OCI-LY1 (cell line): ENCODE measurements around the gene GRPEL2.

Source experiments
- H2AFZ ChIP-seq: fragments of 200-600 bp; sonication (generic), shearing (Covaris generic); 2 replicates; pipeline ENCODE4 v1.6.0; 2014; ENCODE audit warnings: antibody characterized with exemption, mild to moderate bottlenecking, low read length
- H3F3A ChIP-seq: fragments of 200-600 bp; sonication (generic), shearing (Covaris generic); 2 replicates; pipeline ENCODE4 v1.6.0; 2014; ENCODE audit warnings: mild to moderate bottlenecking, antibody characterized with exemption, low read length, moderate library complexity; ENCODE audit not compliant: insufficient read depth
- H3K27ac ChIP-seq: fragments of 200-600 bp; sonication (generic); 2 replicates; pipeline ENCODE4 v1.5.1; 2014; ENCODE audit warnings: low read length, mixed run types, mild to moderate bottlenecking, low read depth; ENCODE audit not compliant: poor library complexity, severe bottlenecking
- H3K27me3 ChIP-seq: fragments of 200-600 bp; sonication (generic); 2 replicates; pipeline ENCODE4 v1.6.0; 2014; ENCODE audit warnings: antibody characterized with exemption, mild to moderate bottlenecking, low read length, moderate library complexity; ENCODE audit not compliant: insufficient read depth
- H3K36me3 ChIP-seq: fragments of 200-600 bp; sonication (generic); 2 replicates; pipeline ENCODE4 v1.6.1; 2014; ENCODE audit warnings: mild to moderate bottlenecking, antibody characterized with exemption, low read length, moderate library complexity, mixed read lengths; ENCODE audit not compliant: insufficient read depth
- H3K4me1 ChIP-seq: fragments of 200-600 bp; sonication (generic); 2 replicates; pipeline ENCODE4 v1.5.1; 2014; ENCODE audit warnings: mild to moderate bottlenecking, low read length, moderate library complexity; ENCODE audit not compliant: insufficient read depth, severe bottlenecking
- H3K4me2 ChIP-seq: fragments of 200-600 bp; sonication (generic), shearing (Covaris generic); 2 replicates; pipeline ENCODE4 v1.6.1; 2014; ENCODE audit warnings: low read length
- H3K4me3 ChIP-seq: fragments of 200-600 bp; sonication (generic); 2 replicates; pipeline ENCODE4 v1.5.1; 2014; ENCODE audit warnings: low read length, low read depth, mild to moderate bottlenecking, mixed read lengths; ENCODE audit not compliant: poor library complexity, severe bottlenecking
- H3K79me2 ChIP-seq: fragments of 200-600 bp; shearing (Covaris generic); 2 replicates; pipeline ENCODE4 v1.6.1; 2016; ENCODE audit warnings: mixed run types, low read length, mixed read lengths; ENCODE audit not compliant: insufficient read depth
- H3K9ac ChIP-seq: fragments of 200-600 bp; sonication (generic), shearing (Covaris generic); 2 replicates; pipeline ENCODE4 v1.6.1; 2014; ENCODE audit warnings: mild to moderate bottlenecking, low read length, mixed read lengths
- H3K9me2 ChIP-seq: fragments of 200-600 bp; sonication (generic), shearing (Covaris generic); 2 replicates; pipeline ENCODE4 v1.6.1; 2014; ENCODE audit warnings: low read depth, mild to moderate bottlenecking, low read length, mixed read lengths
- H3K9me3 ChIP-seq: fragments of 200-600 bp; shearing (Covaris generic); 2 replicates; pipeline ENCODE4 v1.6.1; 2014; ENCODE audit warnings: low read length, mixed read lengths
- H4K20me1 ChIP-seq: fragments of 200-600 bp; sonication (generic), shearing (Covaris generic); 2 replicates; pipeline ENCODE4 v1.6.0; 2016; ENCODE audit warnings: mild to moderate bottlenecking, low read length; ENCODE audit not compliant: insufficient read depth
- EZH2 ChIP-seq: fragments of 200-600 bp; sonication (generic), shearing (Covaris generic); IDR thresholded peaks from 2 replicates; pipeline ENCODE4 v1.8.0; 2017; ENCODE audit warnings: borderline replicate concordance, mixed run types, mild to moderate bottlenecking, antibody characterized with exemption, low read length, moderate library complexity, mixed read lengths
- TF ChIP-seq, protein P1 (sequence below): fragments of 200-600 bp; sonication (generic), shearing (Covaris generic); IDR thresholded peaks from 2 replicates; pipeline ENCODE4 v1.5.1; 2017; ENCODE audit warnings: mild to moderate bottlenecking, antibody characterized with exemption, low read length, moderate library complexity, mixed read lengths

The GRPEL2 gene

DNA sequence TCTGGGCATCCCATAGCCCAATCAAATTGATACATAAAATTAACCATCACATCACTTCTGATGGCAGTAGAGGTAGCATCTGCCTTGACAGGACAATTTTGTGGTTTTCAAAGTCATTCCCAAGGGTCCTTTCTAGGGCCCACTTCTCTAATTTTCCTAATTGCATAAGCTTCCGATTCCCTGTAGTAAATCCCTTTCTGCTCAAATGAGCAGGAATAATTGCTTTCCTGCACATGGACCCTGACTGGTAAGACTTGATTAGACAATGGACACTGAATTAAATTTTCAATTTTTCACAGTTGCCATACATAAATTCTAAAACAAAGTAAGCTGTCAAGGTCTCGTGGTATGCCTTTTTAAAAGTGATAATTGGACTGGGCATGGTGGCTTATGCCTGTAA is 55.8 kb downstream of the GRPEL2 start:
- H3K4me3 ChIP-seq: no peak overlapping the region
- no peaks in the 10 kb centered on the region for H4K20me1 ChIP-seq
- no peak overlapping the region for H3K9ac ChIP-seq
- H3K4me2 ChIP-seq: no peak overlapping the region
- no peaks in the 10 kb centered on the region for H3K9me2 ChIP-seq
- peaks cover 3% of the 10 kb centered on the region; the same call in 1 of the 2 replicates for H3K27me3 ChIP-seq
- TF ChIP-seq, protein P1, sequence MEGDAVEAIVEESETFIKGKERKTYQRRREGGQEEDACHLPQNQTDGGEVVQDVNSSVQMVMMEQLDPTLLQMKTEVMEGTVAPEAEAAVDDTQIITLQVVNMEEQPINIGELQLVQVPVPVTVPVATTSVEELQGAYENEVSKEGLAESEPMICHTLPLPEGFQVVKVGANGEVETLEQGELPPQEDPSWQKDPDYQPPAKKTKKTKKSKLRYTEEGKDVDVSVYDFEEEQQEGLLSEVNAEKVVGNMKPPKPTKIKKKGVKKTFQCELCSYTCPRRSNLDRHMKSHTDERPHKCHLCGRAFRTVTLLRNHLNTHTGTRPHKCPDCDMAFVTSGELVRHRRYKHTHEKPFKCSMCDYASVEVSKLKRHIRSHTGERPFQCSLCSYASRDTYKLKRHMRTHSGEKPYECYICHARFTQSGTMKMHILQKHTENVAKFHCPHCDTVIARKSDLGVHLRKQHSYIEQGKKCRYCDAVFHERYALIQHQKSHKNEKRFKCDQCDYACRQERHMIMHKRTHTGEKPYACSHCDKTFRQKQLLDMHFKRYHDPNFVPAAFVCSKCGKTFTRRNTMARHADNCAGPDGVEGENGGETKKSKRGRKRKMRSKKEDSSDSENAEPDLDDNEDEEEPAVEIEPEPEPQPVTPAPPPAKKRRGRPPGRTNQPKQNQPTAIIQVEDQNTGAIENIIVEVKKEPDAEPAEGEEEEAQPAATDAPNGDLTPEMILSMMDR: no peak
- TF ChIP-seq EZH2: no peak
- no peaks in the 10 kb centered on the region for H3F3A ChIP-seq
- no peaks in the 10 kb centered on the region for H3K36me3 ChIP-seq
- no peak overlapping the region for H2AFZ ChIP-seq
- H3K79me2 ChIP-seq: no peaks in the 10 kb centered on the region
- H3K27ac ChIP-seq: no peak overlapping the region
- H3K9me3 ChIP-seq: no peaks in the 10 kb centered on the region
- H3K4me1 ChIP-seq: no peaks in the 10 kb centered on the region

GRCh38 chr5:149402291-149402690 is 57.0 kb downstream of the GRPEL2 start:
- Histone ChIP-seq H3K27ac (no peak overlapping the region), H2AFZ (no peak overlapping the region), H3K36me3 (no peaks in the 10 kb centered on the region), H3F3A (no peaks in the 10 kb centered on the region), H3K27me3 (peaks cover 3% of the 10 kb centered on the region; the same call in 1 of the 2 replicates), H3K9ac (no peak overlapping the region), H3K4me2 (no peak overlapping the region), H3K79me2 (no peaks in the 10 kb centered on the region), H3K4me3 (no peak overlapping the region), H4K20me1 (no peaks in the 10 kb centered on the region), H3K4me1 (no peaks in the 10 kb centered on the region), H3K9me3 (no peaks in the 10 kb centered on the region), H3K9me2 (no peaks in the 10 kb centered on the region)
- TF ChIP-seq, protein P1: no peak
- TF ChIP-seq EZH2: no peak
